Measurements from ENCODE around the gene AP1S3. TPM values are rescaled to one million over a fixed set of nuclear protein-coding genes. Genes with fewer than 3 reads are reported as not detected.

Gene AP1S3
- total RNA-seq, 2 donors from 2014 or later, result 5.6 to 6.9 TPM

- H3K9ac ChIP-seq (ENCODE audit: extremely low read depth, low read length, poor library complexity, severe bottlenecking), result no peak overlapping the region
- H3K4me1 Mint-ChIP-seq, result no peaks in the 10 kb centered on the region
Observed at GRCh38 chr2:223826995-223827394, 10.4 kb downstream of the AP1S3 start.

DNA sequence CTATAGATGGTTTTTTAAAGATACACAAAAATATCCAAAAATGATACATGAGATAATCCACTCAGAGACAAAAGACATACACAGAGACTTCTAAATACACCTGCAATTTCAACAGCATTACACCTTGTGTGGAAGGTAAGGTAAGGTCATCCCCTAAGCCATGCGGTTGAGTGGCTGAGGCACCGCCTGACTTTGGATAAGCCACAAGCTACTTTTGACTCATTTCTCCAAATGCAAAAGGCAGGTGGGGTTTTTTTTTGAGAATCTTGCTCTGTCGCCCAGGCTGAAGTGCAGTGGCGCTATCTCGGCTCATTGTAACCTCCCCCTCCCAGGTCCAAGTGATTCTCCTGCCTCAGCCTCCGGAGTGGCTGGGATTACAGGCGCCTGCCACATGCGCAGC, 13.1 kb downstream of the AP1S3 start:
- no peaks in the 10 kb centered on the region for H3K36me3 ChIP-seq (ENCODE audit: control insufficient read depth, insufficient read depth, low read length)
- no peak overlapping the region for H3K27ac Mint-ChIP-seq
- H3K27me3 Mint-ChIP-seq (ENCODE audit: insufficient read depth), result no peaks in the 10 kb centered on the region
- H3K9me3 ChIP-seq (ENCODE audit: control insufficient read depth, low read length), result no peaks in the 10 kb centered on the region
- peaks cover 2% of the 10 kb centered on the region for H3K4me1 Mint-ChIP-seq
- H3K4me3 Mint-ChIP-seq, result no peak overlapping the region
- H3K36me3 Mint-ChIP-seq (ENCODE audit: low read depth), result no peaks in the 10 kb centered on the region
- TF ChIP-seq, protein P1, sequence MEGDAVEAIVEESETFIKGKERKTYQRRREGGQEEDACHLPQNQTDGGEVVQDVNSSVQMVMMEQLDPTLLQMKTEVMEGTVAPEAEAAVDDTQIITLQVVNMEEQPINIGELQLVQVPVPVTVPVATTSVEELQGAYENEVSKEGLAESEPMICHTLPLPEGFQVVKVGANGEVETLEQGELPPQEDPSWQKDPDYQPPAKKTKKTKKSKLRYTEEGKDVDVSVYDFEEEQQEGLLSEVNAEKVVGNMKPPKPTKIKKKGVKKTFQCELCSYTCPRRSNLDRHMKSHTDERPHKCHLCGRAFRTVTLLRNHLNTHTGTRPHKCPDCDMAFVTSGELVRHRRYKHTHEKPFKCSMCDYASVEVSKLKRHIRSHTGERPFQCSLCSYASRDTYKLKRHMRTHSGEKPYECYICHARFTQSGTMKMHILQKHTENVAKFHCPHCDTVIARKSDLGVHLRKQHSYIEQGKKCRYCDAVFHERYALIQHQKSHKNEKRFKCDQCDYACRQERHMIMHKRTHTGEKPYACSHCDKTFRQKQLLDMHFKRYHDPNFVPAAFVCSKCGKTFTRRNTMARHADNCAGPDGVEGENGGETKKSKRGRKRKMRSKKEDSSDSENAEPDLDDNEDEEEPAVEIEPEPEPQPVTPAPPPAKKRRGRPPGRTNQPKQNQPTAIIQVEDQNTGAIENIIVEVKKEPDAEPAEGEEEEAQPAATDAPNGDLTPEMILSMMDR (conservative IDR thresholded peaks at IDR 0.05), result no peak
- H3K27ac ChIP-seq (ENCODE audit: low read depth, low read length), result no peak overlapping the region
- H3K27me3 ChIP-seq (ENCODE audit: control insufficient read depth, insufficient read depth, low read length, poor library complexity, severe bottlenecking), result no peaks in the 10 kb centered on the region
- H3K4me3 ChIP-seq (ENCODE audit: low read length), result no peak overlapping the region
- no peaks in the 10 kb centered on the region for H3K4me1 ChIP-seq (ENCODE audit: control insufficient read depth, insufficient read depth, low read length)
- no peak for DNase-seq
- H3K9me3 Mint-ChIP-seq, result no peaks in the 10 kb centered on the region
- H3K9ac ChIP-seq (ENCODE audit: extremely low read depth, low read length, poor library complexity, severe bottlenecking), result no peak overlapping the region
- 92 to 96% methylated on average over 4 to 8 of the region's 8 CpGs for WGBS, 2 experiments (ENCODE audit: insufficient coverage in 1 of 2, insufficient read length in 1 of 2)

More at GRCh38 chr2:223826995-223827394, 10.4 kb downstream of the AP1S3 start:
- H3K36me3 ChIP-seq (ENCODE audit: control insufficient read depth, insufficient read depth, low read length), result no peaks in the 10 kb centered on the region
- H3K27me3 ChIP-seq (ENCODE audit: control insufficient read depth, insufficient read depth, low read length, poor library complexity, severe bottlenecking), result no peaks in the 10 kb centered on the region
- Mint-ChIP-seq H3K4me3 (no peak overlapping the region), H3K9me3 (no peaks in the 10 kb centered on the region), H3K27ac (no peak overlapping the region), H3K36me3 (ENCODE audit: low read depth) (no peaks in the 10 kb centered on the region), H3K27me3 (ENCODE audit: insufficient read depth) (no peaks in the 10 kb centered on the region)
- H3K27ac ChIP-seq (ENCODE audit: low read depth, low read length), result no peak overlapping the region
- TF ChIP-seq, protein P1 (conservative IDR thresholded peaks at IDR 0.05), result no peak
- no peak for DNase-seq
- no peaks in the 10 kb centered on the region for H3K4me1 ChIP-seq (ENCODE audit: control insufficient read depth, insufficient read depth, low read length)
- H3K4me3 ChIP-seq (ENCODE audit: low read length), result no peak overlapping the region
- WGBS, 2 experiments (ENCODE audit: insufficient coverage in 1 of 2, insufficient read length in 1 of 2), result 49 to 100% methylated on average over 1 to 4 of the region's 4 CpGs
- H3K9me3 ChIP-seq (ENCODE audit: control insufficient read depth, low read length), result no peaks in the 10 kb centered on the region

- no peaks in the 10 kb centered on the region for H3K27me3 Mint-ChIP-seq (ENCODE audit: insufficient read depth)
- no peak for DNase-seq
- H3K4me1 Mint-ChIP-seq, result peaks cover 2% of the 10 kb centered on the region
- H3K9me3 Mint-ChIP-seq, result no peaks in the 10 kb centered on the region
- Histone ChIP-seq H3K9ac (ENCODE audit: extremely low read depth, low read length, poor library complexity, severe bottlenecking) (no peak overlapping the region), H3K27me3 (ENCODE audit: control insufficient read depth, insufficient read depth, low read length, poor library complexity, severe bottlenecking) (no peaks in the 10 kb centered on the region), H3K9me3 (ENCODE audit: control insufficient read depth, low read length) (no peaks in the 10 kb centered on the region), H3K27ac (ENCODE audit: low read depth, low read length) (no peak overlapping the region), H3K36me3 (ENCODE audit: control insufficient read depth, insufficient read depth, low read length) (no peaks in the 10 kb centered on the region), H3K4me1 (ENCODE audit: control insufficient read depth, insufficient read depth, low read length) (no peaks in the 10 kb centered on the region), H3K4me3 (ENCODE audit: low read length) (no peak overlapping the region)
- H3K4me3 Mint-ChIP-seq, result no peak overlapping the region
- TF ChIP-seq, protein P1 (conservative IDR thresholded peaks at IDR 0.05), result no peak
- H3K36me3 Mint-ChIP-seq (ENCODE audit: low read depth), result no peaks in the 10 kb centered on the region
- H3K27ac Mint-ChIP-seq, result no peak overlapping the region
Observed at GRCh38 chr2:223822818-223823217, 14.6 kb downstream of the AP1S3 start.

All from endodermal cell (in vitro differentiated cells).